HEK293 (cell line): ENCODE data around the gene LRRK1.

Experiments used
- CTCF ChIP-seq: fragments of 450-650 bp; formaldehyde crosslinking; IDR thresholded peaks from 2 replicates; pipeline ENCODE4 v1.5.1; 2016; ENCODE audit warnings: missing biosample characterization, missing genetic modification characterization
- PBX3 ChIP-seq: sonication (generic); formaldehyde crosslinking; IDR thresholded peaks from 2 replicates; pipeline ENCODE4 v1.8.1; 2022; ENCODE audit warnings: mild to moderate bottlenecking, moderate library complexity, missing genetic modification reagents
- ZBTB1 ChIP-seq: fragments of 450-650 bp; formaldehyde crosslinking; IDR thresholded peaks from 2 replicates; pipeline ENCODE4 v1.5.1; 2016; ENCODE audit warnings: missing biosample characterization, missing genetic modification characterization
- ZNF157 ChIP-seq: fragments of 450-650 bp; formaldehyde crosslinking; IDR thresholded peaks from 2 replicates; pipeline ENCODE4 v1.5.1; 2016; ENCODE audit warnings: missing biosample characterization, missing genetic modification characterization
- ZNF266 ChIP-seq: fragments of 450-650 bp; formaldehyde crosslinking; IDR thresholded peaks from 2 replicates; pipeline ENCODE4 v1.5.1; 2016; ENCODE audit warnings: missing biosample characterization, missing genetic modification characterization, low read depth
- ZNF394 ChIP-seq: fragments of 450-650 bp; formaldehyde crosslinking; IDR thresholded peaks from 2 replicates; pipeline ENCODE4 v1.5.1; 2016; ENCODE audit warnings: missing biosample characterization, missing genetic modification characterization, mild to moderate bottlenecking, moderate library complexity, borderline replicate concordance

GRCh38 chr15:100885811-100886210 lies 33.3 kb upstream of the LRRK1 start:
- TF ChIP-seq ZNF157 (tag by site-specific recombination), result no peak
- no peak for TF ChIP-seq ZBTB1 (tag by site-specific recombination)
- TF ChIP-seq CTCF, result no peak
- TF ChIP-seq ZNF394 (tag by site-specific recombination), result no peak
- no peak for TF ChIP-seq ZNF266
- TF ChIP-seq PBX3, result no peak
